ENCODE measurements around the gene PRSS16.
"Not testable (repeated sequence)": the region's sequence is repeated elsewhere in the genome, so short reads cannot be mapped to it uniquely, and the experiment has no call there.

PRSS16 gene

DNA sequence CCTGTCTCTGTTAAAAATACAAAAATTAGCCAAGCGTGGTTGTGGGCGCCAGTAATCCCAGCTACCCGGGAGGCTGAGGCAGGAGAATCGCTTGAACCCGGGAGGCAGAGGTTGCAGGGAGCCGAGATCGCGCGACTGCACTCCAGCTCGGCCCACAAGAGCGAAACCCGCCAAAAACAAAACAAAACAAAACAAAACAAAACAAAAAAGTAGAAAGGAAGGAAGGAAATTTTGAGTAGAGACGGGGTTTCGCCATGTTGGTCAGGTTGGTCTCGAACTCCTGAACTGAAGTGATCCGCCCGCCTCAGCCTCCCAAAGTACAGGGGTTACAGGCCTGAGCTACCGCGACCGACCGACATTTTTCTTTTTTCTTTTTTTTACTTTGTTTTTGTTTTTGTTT, 30.6 kb upstream of the PRSS16 start:
- H3K27ac ChIP-seq (ENCODE audit: low read depth, low read length): no peak overlapping the region
- peaks cover 0 to 3% (median under 1%) of the 10 kb centered on the region in 5 donors for H3K27me3 ChIP-seq (ENCODE audit: control insufficient read depth in 5 of 5, insufficient read depth in 4 of 5, low read length in 5 of 5)
- H3K36me3 ChIP-seq (ENCODE audit: control insufficient read depth in 5 of 5, insufficient read depth in 5 of 5, low read length in 5 of 5): no peaks in the 10 kb centered on the region
- no peak overlapping the region for H3K9ac ChIP-seq (ENCODE audit: low read length in 5 of 5)
- H3K9me3 ChIP-seq (ENCODE audit: control insufficient read depth in 5 of 5, low read length in 5 of 5): peaks cover 0 to 9% (median 3%) of the 10 kb centered on the region in 5 donors
- H3K4me1 ChIP-seq (ENCODE audit: control insufficient read depth in 5 of 5, insufficient read depth in 5 of 5, low read length in 5 of 5): peaks cover 0 to 4% (median 0%) of the 10 kb centered on the region in 5 donors
- H3K4me3 ChIP-seq (ENCODE audit: low read depth in 1 of 5, low read length in 5 of 5): no peak overlapping the region

DNA sequence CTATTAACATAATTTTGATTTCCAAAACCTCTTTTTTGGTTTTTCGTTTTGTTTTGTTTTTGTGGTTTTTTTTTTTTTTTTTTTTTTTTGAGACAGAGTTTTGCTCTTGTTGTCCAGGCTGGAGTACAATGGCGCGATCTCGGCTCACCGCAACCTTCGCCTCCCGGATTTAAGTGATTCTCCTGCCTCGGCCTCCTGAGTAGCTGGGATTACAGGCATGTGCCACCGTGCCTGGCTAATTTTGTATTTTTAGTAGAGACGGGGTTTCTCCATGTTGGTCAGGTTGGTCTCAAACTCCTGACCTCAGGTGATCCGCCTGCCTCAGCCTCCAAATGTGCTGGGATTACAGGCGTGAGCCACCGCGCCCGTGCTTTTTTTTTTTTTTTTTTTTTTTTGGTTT, 24.5 kb upstream of the PRSS16 start:
- H3K4me3 ChIP-seq (ENCODE audit: low read depth in 1 of 5, low read length in 5 of 5); H3K9ac ChIP-seq (ENCODE audit: low read length in 5 of 5); H3K36me3 ChIP-seq (ENCODE audit: control insufficient read depth in 5 of 5, insufficient read depth in 5 of 5, low read length in 5 of 5); H3K27ac ChIP-seq (ENCODE audit: low read depth, low read length); H3K4me1 ChIP-seq (ENCODE audit: control insufficient read depth in 5 of 5, insufficient read depth in 5 of 5, low read length in 5 of 5); H3K9me3 ChIP-seq (ENCODE audit: control insufficient read depth in 5 of 5, low read length in 5 of 5): not testable (repeated sequence)
- peaks cover 0 to 10% (median 2%) of the 10 kb centered on the region in 5 donors for H3K27me3 ChIP-seq (ENCODE audit: control insufficient read depth in 5 of 5, insufficient read depth in 4 of 5, low read length in 5 of 5)

DNA sequence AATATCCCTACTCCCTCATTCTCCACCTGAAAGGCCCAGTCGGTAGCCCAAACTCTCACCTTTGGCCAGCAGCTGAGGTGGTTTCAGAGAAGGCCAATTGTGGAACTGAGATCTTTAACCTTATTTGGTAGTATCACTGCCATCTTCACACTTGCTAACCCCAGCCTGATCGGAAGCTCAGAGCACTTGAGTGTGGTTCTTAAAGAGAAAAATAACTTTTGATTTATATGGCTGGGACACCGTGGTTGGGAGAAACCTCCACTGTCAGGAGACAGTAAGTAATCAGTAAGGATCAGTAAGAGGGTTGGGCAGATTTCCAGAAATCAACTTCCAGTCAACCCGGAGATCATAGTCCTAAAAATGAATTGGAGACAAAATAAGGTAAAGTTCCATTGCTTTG, 22.8 kb upstream of the PRSS16 start:
- Histone ChIP-seq H3K4me3 (ENCODE audit: low read depth in 1 of 5, low read length in 5 of 5) (no peak overlapping the region), H3K27ac (ENCODE audit: low read depth, low read length) (no peak overlapping the region), H3K36me3 (ENCODE audit: control insufficient read depth in 5 of 5, insufficient read depth in 5 of 5, low read length in 5 of 5) (no peaks in the 10 kb centered on the region), H3K4me1 (ENCODE audit: control insufficient read depth in 5 of 5, insufficient read depth in 5 of 5, low read length in 5 of 5) (no peaks in the 10 kb centered on the region), H3K27me3 (ENCODE audit: control insufficient read depth in 5 of 5, insufficient read depth in 4 of 5, low read length in 5 of 5) (peaks cover 0 to 10% (median 2%) of the 10 kb centered on the region in 5 donors), H3K9ac (ENCODE audit: low read length in 5 of 5) (no peak overlapping the region), H3K9me3 (ENCODE audit: control insufficient read depth in 5 of 5, low read length in 5 of 5) (no peaks in the 10 kb centered on the region)

DNA sequence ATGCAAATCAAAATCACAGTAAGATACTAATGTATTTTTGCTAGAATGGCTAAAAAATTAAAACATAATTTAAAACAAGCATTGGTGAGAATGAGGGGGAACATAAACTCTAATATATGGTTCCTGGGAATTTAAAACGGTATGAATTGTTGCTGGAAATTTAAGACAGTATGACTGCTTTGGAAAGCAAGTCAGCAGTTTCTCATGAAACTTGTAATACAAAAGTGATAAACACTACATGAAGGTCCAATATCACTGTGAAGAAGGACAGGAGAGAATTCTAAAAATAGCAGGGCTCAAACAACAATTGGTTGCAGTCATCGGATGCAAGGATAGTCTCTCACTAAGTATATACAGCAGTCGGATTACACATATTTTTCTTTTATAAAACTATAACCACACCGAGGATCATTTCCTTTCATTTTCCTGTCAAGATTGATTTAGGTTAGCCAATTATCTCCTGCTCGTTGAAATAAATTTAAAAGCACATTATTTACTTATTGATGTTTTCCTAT, 18.5 kb upstream of the PRSS16 start:
- Histone ChIP-seq H3K4me1 (ENCODE audit: control insufficient read depth in 5 of 5, insufficient read depth in 5 of 5, low read length in 5 of 5) (no peaks in the 10 kb centered on the region), H3K4me3 (ENCODE audit: low read depth in 1 of 5, low read length in 5 of 5) (no peak overlapping the region), H3K36me3 (ENCODE audit: control insufficient read depth in 5 of 5, insufficient read depth in 5 of 5, low read length in 5 of 5) (no peaks in the 10 kb centered on the region), H3K27ac (ENCODE audit: low read depth, low read length) (no peak overlapping the region), H3K9me3 (ENCODE audit: control insufficient read depth in 5 of 5, low read length in 5 of 5) (peaks cover 0 to 3% (median 0%) of the 10 kb centered on the region in 5 donors), H3K27me3 (ENCODE audit: control insufficient read depth in 5 of 5, insufficient read depth in 4 of 5, low read length in 5 of 5) (peaks cover 0 to 9% (median 4%) of the 10 kb centered on the region in 5 donors), H3K9ac (ENCODE audit: low read length in 5 of 5) (no peak overlapping the region)

DNA sequence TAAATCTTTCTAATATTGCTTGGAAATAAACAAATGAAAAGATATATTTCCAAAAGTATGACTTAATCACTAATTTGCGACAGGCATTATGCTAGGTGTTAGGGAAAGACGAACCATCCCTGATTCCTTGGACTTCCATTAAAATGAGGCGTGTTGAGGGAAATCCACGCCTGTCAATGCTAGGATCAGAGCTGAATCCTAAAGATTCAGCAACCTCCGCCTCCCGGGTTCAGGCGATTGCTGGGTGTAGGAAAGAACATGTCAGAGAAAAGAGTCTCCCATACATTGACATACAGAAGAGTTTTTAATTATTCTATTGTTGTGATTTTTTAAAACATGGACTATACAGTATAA, 16.8 kb upstream of the PRSS16 start:
- peaks cover 0 to 4% (median 0%) of the 10 kb centered on the region in 5 donors for H3K4me1 ChIP-seq (ENCODE audit: control insufficient read depth in 5 of 5, insufficient read depth in 5 of 5, low read length in 5 of 5)
- no peaks in the 10 kb centered on the region for H3K36me3 ChIP-seq (ENCODE audit: control insufficient read depth in 5 of 5, insufficient read depth in 5 of 5, low read length in 5 of 5)
- H3K9ac ChIP-seq (ENCODE audit: low read length in 5 of 5): no peak overlapping the region
- peaks cover 0 to 9% (median 4%) of the 10 kb centered on the region in 5 donors for H3K27me3 ChIP-seq (ENCODE audit: control insufficient read depth in 5 of 5, insufficient read depth in 4 of 5, low read length in 5 of 5)
- peaks cover 0 to 3% (median 0%) of the 10 kb centered on the region in 5 donors for H3K9me3 ChIP-seq (ENCODE audit: control insufficient read depth in 5 of 5, low read length in 5 of 5)
- H3K27ac ChIP-seq (ENCODE audit: low read depth, low read length): no peak overlapping the region
- H3K4me3 ChIP-seq (ENCODE audit: low read depth in 1 of 5, low read length in 5 of 5): no peak overlapping the region

DNA sequence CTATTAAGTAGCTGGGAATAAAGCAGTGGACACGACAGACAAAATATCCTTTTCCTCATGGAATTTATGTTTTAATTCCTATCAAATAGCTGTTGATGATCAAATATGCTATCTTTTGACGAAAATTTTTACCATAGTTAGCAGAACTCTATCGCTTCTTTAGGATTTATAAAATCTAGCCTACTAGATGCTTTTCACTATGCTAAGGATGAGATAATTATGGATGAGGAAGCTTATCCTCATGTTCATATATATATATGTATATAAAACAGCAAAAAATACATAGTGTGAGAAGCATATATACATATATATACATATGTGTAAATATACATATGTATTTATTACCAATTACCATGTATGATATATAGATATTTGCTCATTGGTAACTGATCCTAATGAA, 12.9 kb upstream of the PRSS16 start:
- H3K27ac ChIP-seq (ENCODE audit: low read depth, low read length): no peak overlapping the region
- H3K36me3 ChIP-seq (ENCODE audit: control insufficient read depth in 5 of 5, insufficient read depth in 5 of 5, low read length in 5 of 5): no peaks in the 10 kb centered on the region
- H3K9me3 ChIP-seq (ENCODE audit: control insufficient read depth in 5 of 5, low read length in 5 of 5): peaks cover 0 to 3% (median 0%) of the 10 kb centered on the region in 5 donors
- peaks cover 4 to 28% (median 13%) of the 10 kb centered on the region in 5 donors for H3K27me3 ChIP-seq (ENCODE audit: control insufficient read depth in 5 of 5, insufficient read depth in 4 of 5, low read length in 5 of 5)
- no peak overlapping the region for H3K9ac ChIP-seq (ENCODE audit: low read length in 5 of 5)
- no peak overlapping the region for H3K4me3 ChIP-seq (ENCODE audit: low read depth in 1 of 5, low read length in 5 of 5)
- H3K4me1 ChIP-seq (ENCODE audit: control insufficient read depth in 5 of 5, insufficient read depth in 5 of 5, low read length in 5 of 5): peaks cover 0 to 19% (median 7%) of the 10 kb centered on the region in 5 donors

DNA sequence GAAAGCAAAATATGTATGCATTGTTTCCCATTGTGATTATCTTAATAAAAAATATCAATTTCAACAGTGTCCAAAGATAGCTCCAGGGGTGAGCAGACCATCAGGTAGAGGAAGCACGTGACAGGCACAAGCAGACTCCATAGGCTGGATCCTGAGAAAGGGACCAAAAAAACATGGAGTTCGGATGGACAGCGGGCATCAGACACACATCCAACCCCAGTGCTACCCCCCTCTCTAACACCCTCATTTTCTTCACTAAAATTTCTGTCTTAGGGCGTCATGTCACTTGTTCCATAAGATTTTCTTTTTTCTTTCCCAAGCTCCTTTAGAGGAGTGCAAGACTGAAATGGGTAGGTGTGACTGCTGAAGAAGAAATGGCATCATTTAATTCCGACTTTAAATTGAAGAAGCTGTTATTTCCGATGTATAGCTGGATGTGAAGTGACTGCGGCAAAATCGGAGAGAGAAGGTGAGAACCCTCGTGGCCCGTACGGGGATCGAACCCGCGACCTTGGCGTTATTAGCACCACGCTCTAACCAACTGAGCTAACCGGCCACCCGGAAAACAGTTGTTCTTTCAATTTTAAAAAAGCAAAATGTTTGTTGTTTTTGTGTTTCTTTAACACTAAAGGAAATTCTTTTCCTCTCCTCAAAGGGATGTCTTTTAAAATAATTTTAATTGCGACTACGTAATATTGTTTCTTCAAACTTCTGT, 10.3 kb upstream of the PRSS16 start:
- Histone ChIP-seq H3K9me3 (ENCODE audit: control insufficient read depth in 5 of 5, low read length in 5 of 5) (no peaks in the 10 kb centered on the region), H3K4me3 (ENCODE audit: low read depth in 1 of 5, low read length in 5 of 5) (peak overlapping the region in 2 of 5 donors; percentile 6 to 63), H3K27me3 (ENCODE audit: control insufficient read depth in 5 of 5, insufficient read depth in 4 of 5, low read length in 5 of 5) (peaks cover 0 to 26% (median 14%) of the 10 kb centered on the region in 5 donors), H3K4me1 (ENCODE audit: control insufficient read depth in 5 of 5, insufficient read depth in 5 of 5, low read length in 5 of 5) (peaks cover 0 to 19% (median 7%) of the 10 kb centered on the region in 5 donors), H3K27ac (ENCODE audit: low read depth, low read length) (no peak overlapping the region), H3K36me3 (ENCODE audit: control insufficient read depth in 5 of 5, insufficient read depth in 5 of 5, low read length in 5 of 5) (no peaks in the 10 kb centered on the region), H3K9ac (ENCODE audit: low read length in 5 of 5) (no peak overlapping the region)

DNA sequence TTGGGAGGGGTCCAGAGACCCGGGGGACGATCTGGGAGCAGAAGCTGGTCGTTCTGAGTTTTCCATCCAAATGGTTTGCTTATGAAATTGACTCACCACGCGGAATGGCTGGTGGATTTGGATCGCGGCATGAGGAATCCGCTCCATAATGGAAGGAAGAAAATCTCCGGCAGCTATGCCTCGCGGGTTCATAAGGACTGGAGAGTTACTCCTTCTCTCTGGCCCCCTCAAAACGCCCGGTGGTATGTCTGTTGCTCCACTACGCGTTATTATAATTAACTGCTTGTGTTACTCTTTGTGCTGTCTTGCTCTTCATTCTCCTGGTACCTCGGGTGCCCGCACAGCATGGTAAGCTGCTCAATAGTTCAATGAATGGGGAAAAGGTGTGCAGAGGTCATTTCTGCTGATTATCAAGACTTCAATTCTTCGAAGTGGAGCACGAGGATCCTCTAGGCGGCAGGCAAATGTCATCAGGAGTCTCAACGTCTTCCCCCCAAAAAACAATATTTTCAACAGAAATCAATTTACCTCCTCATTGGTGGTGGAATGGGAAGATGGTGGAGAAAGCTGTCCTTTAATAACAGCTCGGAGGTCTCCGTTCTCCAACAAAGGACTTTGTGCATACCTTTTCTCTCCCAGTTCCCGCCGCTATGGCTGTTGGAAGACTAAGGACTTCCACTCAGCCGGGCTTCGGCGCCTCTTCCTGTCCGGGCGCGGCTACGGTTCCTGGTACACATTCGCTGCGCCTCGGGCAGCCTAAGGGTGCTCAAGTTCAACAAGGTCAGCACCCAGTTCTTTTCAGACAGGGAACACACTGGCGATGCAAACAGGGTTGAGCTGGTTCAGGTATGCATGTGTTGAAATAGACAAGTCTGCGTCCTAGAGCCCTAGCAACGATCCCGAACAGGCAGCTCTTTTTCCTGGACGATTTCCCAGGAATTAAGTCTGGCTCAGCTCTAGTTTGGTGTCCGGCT, 9.2 kb upstream of the PRSS16 start:
- H3K9ac ChIP-seq (ENCODE audit: low read length in 5 of 5): no peak overlapping the region
- peaks cover 3 to 29% (median 17%) of the 10 kb centered on the region in 5 donors for H3K27me3 ChIP-seq (ENCODE audit: control insufficient read depth in 5 of 5, insufficient read depth in 4 of 5, low read length in 5 of 5)
- no peaks in the 10 kb centered on the region for H3K9me3 ChIP-seq (ENCODE audit: control insufficient read depth in 5 of 5, low read length in 5 of 5)
- peaks cover 0 to 19% (median 7%) of the 10 kb centered on the region in 5 donors for H3K4me1 ChIP-seq (ENCODE audit: control insufficient read depth in 5 of 5, insufficient read depth in 5 of 5, low read length in 5 of 5)
- no peaks in the 10 kb centered on the region for H3K36me3 ChIP-seq (ENCODE audit: control insufficient read depth in 5 of 5, insufficient read depth in 5 of 5, low read length in 5 of 5)
- H3K4me3 ChIP-seq (ENCODE audit: low read depth in 1 of 5, low read length in 5 of 5): peak overlapping the region; percentile 6 to 63 (median 34)
- H3K27ac ChIP-seq (ENCODE audit: low read depth, low read length): no peak overlapping the region

DNA sequence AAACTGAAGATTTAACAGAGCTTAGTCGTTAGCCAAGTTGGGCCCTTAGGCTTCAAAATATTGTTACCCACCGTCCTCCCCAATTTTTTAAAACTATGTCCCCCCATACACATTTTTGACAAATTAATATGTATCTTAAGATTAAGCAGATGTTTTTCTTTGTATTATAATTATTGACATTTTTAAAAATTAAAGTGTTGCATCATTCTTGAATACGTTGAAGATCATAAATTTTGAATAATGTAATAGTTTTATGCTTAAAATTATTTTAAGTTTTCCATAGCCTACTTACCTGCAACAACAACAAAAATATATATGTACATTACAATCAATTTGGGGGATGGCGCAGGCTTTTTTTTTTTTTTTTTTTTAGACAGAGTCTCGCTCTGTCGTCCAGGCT, 8.2 kb upstream of the PRSS16 start:
- Histone ChIP-seq H3K36me3 (ENCODE audit: control insufficient read depth in 5 of 5, insufficient read depth in 5 of 5, low read length in 5 of 5) (no peaks in the 10 kb centered on the region), H3K27ac (ENCODE audit: low read depth, low read length) (no peak overlapping the region), H3K4me1 (ENCODE audit: control insufficient read depth in 5 of 5, insufficient read depth in 5 of 5, low read length in 5 of 5) (peaks cover 0 to 19% (median 7%) of the 10 kb centered on the region in 5 donors), H3K27me3 (ENCODE audit: control insufficient read depth in 5 of 5, insufficient read depth in 4 of 5, low read length in 5 of 5) (peaks cover 5 to 25% (median 17%) of the 10 kb centered on the region in 5 donors), H3K9me3 (ENCODE audit: control insufficient read depth in 5 of 5, low read length in 5 of 5) (no peaks in the 10 kb centered on the region), H3K9ac (ENCODE audit: low read length in 5 of 5) (no peak overlapping the region), H3K4me3 (ENCODE audit: low read depth in 1 of 5, low read length in 5 of 5) (no peak overlapping the region)

Data from subcutaneous abdominal adipose tissue (tissue), 5 donors.